NCI-H1092 (cell line): ENCODE results near the gene PLXNC1.

Experiments used
- DNase-seq: peaks from one replicate; lab custom pipeline; 2025; lab: John Stamatoyannopoulos, UW

The PLXNC1 gene

DNA sequence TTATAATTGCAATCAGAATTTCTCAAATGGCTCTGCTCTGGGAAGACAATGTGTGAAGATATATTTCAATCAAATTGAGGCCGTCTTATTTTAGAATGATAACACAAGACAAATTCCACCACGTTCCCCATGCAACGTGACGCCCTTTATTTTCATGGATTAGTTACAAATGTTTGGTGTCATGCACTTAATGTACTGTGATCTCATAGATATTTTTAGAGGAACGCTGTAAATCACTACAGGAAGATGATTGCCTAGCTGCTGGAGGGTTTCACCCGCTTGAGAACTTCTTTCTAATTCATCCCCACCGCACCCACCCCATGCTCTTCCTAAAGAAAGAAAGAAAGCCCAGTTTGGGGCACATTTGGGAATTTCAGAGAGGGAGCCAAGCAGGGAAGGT lies 117.2 kb downstream of the PLXNC1 start:
- no peak for DNase-seq

DNA sequence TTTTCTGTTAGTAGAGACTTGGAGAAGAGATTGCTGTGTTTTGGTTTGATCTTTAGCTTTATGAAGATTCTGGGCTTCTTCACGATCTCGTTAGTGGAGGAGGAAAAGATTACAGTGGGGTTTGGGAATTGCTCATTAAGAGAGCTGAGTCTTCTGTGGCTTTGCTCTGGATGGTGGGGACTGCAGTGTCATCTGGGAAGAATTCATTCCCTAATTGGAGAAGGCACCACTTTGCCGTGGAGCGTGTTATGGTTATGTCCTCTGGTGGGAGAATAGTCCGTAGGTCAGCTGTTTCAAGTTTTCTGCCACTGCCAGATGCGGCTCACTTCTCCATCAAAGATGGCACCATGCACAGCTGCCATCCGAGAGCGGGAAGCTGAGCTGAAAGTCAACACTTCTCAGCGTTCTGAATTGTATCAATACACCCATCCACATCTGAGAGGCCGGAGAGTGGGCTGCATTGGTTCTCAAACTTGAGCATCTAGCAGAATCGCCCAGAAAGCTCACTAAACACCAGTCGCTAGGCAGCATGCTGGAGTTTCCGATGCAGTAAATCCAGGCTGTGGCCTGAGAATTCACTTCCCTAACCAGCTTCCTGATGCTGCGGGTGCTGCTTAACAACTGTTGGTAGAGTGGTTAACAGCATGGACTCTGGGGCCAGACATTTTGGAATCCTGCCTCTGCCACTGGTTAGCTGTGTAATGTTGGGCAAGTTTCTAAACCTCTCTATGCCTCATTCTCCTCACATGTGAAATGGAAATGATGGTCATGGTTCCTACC lies 117.8 kb downstream of the PLXNC1 start:
- no peak for DNase-seq

DNA sequence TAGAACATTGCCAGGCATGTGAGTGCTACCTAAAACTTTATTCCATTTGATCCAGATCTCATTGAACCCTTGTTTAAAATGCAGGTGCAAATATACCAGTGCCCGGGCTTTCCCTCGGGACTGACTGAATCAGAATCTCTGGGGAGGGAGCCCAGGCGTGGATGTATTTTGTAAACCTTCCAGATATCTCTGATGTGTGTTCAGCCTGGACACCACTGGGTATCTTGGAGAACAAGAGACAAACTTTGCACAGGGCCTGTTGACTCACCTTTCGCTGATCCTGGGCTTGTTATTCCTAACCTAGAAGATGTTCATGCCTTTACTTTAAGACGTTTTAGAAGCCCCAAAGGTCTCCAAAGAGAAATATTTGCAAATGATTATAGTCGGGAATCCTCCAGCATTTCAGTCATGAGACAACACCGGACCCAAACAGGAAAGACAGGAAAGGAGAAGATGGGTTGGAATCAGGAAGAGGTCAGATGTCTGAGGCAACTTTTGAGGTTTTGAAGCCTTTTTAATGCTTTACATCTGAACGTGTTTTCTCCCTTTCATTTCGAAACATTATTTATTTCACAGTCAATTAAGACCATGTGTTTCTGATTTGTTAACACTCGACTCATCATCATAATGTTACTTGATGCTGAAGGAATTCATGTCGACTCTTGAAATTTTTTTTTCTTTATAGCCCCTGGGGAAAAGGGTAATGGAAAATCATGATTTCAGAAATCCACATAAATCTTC lies 118.6 kb downstream of the PLXNC1 start:
- DNase-seq = no peak

DNA sequence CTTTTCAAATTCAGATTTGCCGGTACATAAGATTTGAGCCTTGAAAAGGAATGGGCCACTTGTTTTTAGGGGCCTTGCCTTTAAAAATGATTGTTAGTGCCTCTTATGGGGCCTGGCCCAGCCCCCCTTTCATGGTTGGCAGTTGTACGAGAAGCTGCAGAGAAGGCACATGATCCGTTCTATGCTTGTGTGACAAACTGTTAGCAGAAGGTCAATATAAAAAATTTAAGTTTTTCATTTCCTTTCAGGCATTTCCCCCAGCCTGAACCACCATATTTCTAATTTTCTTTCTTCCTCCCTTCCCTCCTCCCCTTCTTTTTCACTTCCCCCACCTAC lies 119.1 kb downstream of the PLXNC1 start:
- DNase-seq = no peak

DNA sequence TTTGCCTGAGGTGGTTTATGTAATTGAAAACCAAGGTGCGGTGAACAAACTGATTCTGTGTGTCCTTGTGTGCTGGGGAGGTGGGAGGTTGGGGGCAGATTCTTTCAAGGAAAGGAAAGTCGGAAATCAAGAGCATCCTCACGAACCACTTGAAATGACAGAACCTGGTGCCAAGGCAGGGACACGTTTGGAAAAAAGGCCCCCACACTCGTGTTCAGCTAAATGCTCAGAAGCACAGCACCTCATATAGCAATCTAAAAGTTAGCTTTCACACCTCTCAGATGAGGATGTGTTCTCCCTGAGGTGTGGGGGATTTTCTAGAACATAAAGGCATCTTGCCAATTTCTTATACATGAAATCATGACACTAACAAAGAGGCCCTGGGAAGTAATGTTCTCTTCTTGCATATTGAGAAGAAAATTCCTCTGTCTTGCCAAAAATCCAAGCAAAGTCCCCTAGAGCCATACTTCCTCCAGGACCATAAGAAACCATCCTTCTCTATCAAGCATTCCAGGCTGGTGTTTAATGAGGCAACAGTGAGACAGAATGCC lies 119.6 kb downstream of the PLXNC1 start:
- DNase-seq = no peak

DNA sequence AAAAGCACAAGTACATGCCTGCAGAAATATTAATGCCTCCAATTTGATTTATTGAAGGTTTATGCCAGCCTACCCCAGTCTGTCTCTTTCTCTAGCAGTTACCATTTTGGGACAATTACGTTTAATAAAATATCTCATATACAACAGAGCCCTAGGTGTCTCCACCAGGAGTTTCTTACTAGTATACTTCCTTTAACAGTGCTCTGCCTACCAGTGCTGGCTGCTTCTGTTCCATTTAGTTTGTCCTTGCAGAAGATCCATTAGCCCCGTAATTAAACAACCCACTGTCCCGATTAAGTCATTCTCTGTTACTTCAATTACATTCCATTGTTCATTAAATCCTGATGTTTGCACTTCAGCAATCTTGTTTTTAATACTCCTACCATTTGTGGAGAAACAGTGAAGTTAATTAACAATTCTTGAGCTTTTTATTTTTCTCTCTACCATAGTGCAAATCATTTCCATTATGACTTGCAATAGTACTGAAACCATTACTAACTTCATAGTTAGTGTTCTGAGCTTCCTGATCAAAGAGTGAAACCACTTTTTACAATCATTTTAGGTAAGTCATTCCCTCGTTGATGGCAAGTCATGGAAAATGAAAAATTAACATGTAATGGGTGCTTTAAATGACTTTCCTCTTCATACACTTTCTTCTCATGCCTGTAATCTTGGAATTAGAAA lies 121.1 kb downstream of the PLXNC1 start:
- DNase-seq = no peak

DNA sequence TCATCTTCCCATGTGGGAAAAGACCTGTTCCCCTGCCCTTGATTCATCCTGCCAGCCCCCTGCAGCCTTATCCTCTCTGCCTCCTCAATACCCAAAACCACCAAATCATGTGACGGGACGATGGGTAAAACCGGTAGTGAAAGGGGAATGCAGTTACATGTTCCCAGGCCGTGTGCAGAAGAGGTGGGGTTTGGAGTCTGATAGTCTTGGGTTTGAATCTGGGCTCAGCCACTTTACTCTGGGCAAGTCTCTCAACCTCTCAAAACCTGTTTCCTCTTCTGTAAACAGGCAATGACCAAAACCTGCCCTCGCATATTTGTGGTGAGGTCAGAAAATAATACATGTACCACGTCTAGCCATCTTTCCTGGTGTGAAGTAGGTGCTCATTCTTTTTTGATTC lies 123.0 kb downstream of the PLXNC1 start:
- no peak for DNase-seq

DNA sequence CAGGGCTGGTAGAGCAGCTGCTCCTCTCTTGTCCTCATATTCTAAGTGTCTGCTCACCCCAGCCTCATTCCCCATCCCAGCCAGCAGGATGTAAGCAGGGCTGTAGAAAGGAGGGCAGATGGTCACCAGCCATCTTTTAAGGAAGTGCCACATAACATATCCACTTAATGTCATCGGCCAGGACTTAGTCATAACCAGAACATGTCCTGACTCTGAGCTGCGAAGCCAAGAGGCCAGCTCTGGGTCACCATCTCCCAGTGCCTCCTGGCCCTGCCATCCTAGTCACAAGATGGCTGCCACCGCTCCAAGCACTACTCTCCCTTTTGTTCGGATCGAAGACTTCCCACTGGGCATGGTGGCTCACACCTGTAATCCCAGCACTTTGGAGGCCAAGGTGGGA lies 123.9 kb downstream of the PLXNC1 start:
- DNase-seq = no peak

DNA sequence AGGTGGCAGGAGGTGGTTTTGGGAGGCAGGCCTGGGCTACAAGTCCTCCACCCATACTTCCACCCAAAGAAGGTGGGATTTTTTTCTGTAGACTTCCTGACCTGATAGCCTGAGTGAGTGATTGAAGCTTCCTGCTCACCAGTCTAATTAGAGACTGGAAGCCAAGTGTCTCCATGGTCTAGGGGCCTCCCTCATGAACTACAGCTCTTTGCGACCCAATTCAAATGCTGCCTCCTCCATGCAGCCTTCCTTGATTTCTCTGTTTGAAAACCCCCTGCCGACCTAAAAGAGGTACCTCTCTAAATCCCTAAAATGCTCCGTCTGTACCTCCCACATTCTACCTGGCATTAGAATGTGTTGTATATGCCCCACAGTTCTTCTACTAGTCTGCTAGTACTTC lies 124.9 kb downstream of the PLXNC1 start:
- DNase-seq = no peak

DNA sequence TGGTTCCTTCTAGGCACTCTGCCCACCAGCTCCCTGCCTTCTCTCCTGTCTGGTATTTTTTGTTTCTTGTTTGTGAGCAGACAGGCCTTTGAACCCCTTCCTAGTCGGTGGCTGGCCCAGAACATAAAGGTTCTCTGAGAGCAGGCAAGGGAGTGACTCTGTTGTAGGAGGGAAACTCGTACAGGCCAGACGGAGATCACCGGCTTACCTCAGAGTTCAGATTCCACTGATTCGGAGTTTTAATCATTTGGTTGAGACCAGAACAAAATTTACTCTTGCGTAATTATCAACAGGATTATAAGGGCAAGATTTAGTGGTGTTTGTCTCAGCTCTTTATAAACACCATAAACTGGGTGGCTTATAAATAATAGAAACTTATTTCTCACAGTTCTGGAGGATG lies 128.3 kb downstream of the PLXNC1 start:
- no peak for DNase-seq

DNA sequence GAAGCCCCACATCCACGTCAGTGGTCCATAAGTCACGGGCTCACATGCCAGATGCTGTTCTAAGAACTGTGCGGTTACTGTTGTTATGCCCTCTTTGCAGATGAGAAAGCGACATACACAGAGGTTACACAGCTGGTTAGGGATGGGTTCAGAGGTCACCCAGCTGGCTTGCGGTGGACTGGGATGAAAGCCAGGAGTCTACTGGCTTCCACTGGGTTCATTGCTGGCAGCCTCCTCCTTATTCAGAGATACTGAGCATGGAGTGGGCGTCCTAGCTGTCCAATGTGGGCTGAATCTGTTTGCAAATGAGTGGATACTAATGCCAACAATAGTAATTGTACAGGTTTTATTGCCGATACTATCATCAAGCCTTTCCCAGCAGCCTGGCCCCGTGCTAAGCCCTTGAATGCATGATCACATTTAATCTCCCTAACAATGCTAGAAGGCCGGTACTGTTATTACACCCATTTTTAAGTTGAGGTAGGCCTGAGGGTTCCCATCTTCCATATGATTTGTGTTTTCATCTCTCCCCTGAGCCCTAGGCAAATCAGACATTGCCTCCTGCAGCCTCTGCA lies 129.1 kb downstream of the PLXNC1 start:
- no peak for DNase-seq

DNA sequence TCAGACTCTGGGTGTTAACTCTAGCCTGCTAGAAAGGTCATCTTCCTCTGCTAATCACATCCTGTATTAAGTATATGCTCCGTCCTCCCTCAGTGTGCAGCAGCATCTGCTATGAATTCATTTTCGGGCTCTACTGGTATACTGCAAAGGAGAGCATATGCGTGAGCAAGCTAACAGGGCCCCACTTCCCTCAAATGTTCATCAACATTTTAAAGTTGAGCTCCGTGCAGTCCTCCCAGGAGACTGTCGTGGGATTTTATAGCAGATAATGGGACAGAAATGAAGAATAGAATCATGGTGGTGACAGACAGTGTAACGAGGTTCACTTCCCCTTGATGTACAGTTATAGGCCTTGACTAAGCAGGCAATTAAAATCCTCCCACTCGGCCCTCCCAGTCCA lies 131.7 kb downstream of the PLXNC1 start:
- no peak for DNase-seq

DNA sequence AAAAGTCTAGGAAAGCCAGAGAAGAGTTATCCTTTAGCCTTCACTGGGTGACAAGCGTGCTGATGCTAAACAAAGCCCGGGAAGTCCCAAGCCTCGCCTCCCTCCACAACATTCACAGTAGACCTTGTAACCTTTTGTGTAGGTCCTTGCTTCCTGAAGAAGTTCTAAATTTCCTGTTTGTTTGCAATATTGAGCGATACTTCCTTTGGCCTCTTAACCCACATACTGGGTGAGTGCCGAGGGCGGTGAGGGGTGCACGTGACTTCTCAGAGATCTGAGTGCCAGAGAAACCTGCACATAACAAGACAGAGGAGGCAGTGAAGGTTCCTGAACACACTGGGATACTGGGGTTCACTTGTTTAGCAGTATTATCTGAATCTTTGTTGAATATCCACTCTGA lies 134.3 kb downstream of the PLXNC1 start:
- DNase-seq = no peak

DNA sequence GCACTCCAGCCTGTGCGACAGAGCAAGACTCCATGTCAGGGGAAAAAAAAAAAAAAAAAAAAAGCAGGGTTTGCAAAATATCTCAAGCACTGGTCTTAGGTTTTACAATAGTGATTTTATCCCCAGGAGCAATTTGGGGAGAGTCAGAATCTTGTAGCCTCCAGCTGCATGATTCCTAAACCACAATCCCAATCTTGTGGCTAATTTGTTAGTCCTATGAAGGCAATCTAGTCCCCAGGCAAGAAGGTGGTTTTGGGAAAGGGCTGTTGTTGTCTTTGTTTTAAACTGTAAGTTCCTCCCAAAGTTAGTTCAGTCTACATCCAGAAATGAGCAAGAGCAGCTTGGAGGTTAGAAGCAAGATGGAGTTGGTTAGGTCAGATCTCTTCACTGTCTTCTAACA lies 135.7 kb downstream of the PLXNC1 start:
- DNase-seq = no peak

DNA sequence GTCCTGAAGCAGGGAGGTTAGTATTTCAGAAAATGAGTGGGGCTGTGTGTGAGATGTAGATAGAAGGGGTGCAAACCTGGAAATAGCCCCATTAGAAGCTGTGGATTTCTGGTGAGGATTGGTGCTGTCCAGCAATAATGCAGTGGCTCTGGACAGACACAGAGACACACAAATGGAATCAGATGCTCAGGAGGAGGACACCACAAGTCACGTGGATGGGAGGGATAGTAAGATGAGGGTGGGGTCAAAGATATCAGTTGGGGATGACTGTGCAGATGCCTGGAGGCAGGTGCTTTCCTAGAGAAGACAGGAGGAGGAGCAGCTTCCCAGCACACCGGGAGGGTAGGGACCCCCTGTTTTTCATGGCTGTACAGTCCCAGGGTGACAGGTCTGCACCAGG lies 136.5 kb downstream of the PLXNC1 start:
- DNase-seq = no peak

DNA sequence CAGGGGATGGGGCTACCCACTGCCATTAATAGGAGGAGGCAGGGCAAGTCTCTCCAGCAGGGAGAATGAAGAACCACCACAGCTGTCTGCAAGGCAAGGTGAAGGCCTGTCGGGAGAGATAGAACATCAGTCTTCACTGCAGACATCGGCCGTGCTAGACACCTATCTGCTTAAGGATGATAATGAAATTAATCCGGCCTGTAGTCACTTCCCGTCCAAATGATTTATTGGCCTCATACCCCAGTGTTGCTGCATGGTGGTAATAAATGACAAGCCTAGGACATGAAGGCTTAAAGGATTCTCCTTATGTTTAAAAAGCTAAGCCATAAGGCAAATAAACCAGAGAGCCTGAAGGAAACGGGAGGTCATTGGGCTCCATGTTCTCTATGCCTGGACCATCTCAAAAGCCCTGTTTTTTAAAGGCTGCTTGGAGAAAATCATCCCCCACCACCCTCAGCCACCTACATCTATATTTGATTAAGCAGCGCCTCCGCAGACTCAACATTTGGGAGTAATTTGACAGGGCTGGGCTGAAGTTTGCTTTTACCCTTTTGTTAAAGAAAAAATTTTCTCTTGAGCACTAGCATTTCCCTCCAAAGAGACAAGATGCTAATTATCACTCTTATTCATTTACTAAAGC lies 137.7 kb downstream of the PLXNC1 start:
- no peak for DNase-seq

DNA sequence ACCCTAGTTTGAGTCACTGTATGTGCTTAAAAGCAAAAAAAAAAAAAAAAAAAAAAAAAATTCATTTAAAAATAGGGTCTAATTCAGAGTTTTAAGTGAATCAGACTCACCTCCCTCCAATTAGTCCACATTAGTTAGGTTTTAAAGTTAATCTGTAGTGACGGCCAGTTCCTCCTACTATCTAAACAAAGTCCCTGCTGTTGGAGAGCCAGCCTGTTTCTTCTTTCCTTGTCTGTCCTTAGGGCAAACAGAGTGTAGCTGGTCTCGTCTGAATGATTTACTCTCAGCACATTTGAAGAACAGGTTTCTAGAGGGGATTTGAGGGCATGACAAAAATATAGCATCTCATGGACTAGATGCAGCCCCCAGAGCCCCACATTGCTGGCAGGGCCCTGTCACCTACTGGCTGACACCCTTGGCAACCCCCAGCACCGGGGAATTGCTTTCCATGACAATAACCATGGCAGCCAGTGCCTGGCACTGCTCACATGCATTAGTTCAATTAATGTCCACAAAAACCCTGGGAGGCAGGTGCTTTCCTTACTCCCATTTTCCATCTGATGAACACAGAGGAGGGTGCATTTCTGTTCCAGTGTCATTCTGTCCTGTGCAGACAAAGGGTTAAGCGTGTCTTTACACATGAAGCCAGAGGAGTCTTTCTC lies 138.3 kb downstream of the PLXNC1 start:
- DNase-seq = peak; percentile 19

DNA sequence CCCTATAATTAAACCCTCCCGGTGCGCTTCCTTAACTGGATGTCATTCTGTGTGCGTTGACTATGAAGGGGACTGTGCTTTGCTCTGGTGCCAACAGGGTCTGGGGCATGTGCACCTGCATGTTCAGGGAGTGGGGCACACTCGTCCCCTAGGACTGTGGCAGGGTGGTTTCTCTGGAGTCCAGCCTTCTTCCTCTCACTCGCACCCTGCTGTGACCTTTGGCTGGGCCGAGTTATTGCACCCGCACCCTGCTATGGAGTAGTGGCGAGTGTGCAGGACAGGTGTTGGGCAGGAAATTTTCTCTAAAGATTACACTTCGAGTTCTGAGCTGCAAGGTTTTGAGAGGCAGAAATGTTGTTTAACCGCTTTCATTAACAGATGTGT lies 138.9 kb downstream of the PLXNC1 start:
- no peak for DNase-seq

DNA sequence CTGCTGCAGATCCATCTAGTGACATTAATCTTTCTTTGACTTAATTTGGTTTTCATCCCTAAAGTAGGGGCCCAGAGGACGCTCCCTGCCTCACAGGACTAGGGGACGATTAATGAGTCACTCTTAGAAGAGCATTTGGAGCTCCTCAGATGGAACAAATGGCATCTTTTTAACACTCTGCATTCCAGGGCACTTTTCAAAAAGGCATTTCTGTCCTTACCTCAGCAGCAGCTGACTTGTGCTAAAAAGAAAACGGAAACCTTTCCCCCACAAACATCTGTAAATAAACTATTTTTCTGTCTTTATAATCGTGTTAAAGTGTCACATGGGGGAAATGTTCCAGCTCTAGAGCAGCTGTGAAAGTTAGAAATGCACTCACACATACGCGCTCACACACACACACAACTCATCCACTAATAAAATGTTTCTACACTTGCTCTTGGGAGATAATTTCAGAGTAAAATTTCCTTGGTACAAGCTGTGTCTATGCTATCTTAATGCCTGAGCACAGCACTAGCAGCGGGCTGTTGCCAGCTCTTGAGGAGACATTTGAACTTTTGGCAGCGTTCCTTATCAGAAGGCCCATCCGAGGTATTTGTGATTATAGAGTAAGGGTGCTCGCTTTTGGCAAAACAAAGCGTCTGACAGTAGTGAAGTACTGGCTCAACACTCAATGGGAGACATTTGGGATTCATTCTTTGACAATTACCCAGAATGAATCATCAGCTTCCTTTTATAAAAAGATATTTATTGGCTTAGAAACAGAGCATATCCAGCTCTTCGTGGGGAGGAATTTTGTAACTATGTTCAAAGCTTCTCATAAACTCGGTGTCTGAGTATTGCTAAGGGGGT lies 141.3 kb downstream of the PLXNC1 start:
- DNase-seq = no peak

DNA sequence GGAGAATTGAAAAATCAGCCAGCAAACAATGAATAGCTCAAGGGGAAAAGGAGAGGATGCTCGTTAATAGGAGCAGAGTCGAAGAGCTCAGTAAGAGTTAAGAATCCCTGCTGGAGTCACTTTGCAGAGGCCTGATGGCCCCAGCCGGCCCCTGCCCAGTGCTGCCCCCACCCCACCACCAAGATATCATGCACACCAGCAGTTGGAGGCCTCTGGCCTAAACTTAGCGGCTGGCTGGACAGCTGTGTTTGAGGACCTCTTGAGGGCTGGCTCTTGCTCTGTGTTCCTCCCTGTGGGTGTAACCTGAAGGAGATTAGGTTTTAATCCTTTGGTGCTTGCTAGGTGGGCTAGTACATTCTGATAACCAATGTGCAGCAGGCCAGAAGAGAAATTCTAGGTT lies 142.0 kb downstream of the PLXNC1 start:
- no peak for DNase-seq
